Hepatocyte (in vitro differentiated cells): Measurements from ENCODE around the gene TIMM22.

Experiments used
- EZH2 ChIP-seq: fragments of 200-600 bp; sonication (generic); IDR thresholded peaks from 2 replicates; pipeline ENCODE4 v1.6.1; 2016; ENCODE audit warnings: antibody characterized with exemption, mild to moderate bottlenecking, borderline replicate concordance
- EZH2phosphoT487 ChIP-seq: fragments of 200-600 bp; sonication (generic); IDR thresholded peaks from one replicate; pipeline ENCODE4 v1.6.1; 2018; ENCODE audit warnings: antibody characterized with exemption, mild to moderate bottlenecking, low read depth, moderate library complexity; ENCODE audit not compliant: unreplicated experiment, severe bottlenecking
- TF ChIP-seq, protein P1 (sequence below): fragments of 200-600 bp; sonication (generic); IDR thresholded peaks from 2 replicates; pipeline ENCODE4 v1.5.1; 2016; ENCODE audit warnings: antibody characterized with exemption, mild to moderate bottlenecking; ENCODE audit not compliant: poor library complexity

DNA sequence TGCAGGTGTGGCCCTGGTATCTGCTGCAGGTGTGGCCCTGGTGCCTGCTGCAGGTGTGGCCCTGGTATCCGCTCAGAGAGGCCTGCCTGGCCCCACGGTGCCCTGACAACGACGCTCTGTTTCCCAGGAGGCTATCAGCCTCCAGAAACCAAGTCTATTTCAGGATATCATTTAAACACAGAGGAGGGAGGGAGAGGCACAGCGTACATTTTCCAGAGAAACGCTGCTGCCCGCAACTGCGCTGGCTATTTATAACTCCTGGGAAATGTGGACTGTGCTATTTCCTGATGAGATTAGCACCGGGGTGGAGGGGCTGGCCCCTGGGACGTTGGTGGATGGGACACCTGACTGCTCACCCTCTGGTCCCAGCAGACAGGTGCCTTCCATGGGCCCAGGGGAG lies 22.5 kb downstream of the TIMM22 start:
- TF ChIP-seq, protein P1, sequence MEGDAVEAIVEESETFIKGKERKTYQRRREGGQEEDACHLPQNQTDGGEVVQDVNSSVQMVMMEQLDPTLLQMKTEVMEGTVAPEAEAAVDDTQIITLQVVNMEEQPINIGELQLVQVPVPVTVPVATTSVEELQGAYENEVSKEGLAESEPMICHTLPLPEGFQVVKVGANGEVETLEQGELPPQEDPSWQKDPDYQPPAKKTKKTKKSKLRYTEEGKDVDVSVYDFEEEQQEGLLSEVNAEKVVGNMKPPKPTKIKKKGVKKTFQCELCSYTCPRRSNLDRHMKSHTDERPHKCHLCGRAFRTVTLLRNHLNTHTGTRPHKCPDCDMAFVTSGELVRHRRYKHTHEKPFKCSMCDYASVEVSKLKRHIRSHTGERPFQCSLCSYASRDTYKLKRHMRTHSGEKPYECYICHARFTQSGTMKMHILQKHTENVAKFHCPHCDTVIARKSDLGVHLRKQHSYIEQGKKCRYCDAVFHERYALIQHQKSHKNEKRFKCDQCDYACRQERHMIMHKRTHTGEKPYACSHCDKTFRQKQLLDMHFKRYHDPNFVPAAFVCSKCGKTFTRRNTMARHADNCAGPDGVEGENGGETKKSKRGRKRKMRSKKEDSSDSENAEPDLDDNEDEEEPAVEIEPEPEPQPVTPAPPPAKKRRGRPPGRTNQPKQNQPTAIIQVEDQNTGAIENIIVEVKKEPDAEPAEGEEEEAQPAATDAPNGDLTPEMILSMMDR: no peak
- TF ChIP-seq EZH2 (no peak), EZH2phosphoT487 (no peak)
